GM06990 (cell line): ENCODE results near the gene ATP2B2.

ENCODE experiments used
- DNase-seq: peaks from one replicate; pipeline ENCODE4 v3.0.0-alpha.2; 2011; ENCODE audit not compliant: insufficient read length; ENCODE audit errors: extremely low read depth
- H3K27me3 ChIP-seq: replicated peaks from 2 replicates; pipeline ENCODE4 v1.6.0; 2011; ENCODE audit warnings: low read length; ENCODE audit not compliant: control insufficient read depth, insufficient read depth
- H3K36me3 ChIP-seq: 2 replicates; pipeline ENCODE4 v1.5.1; 2011; ENCODE audit warnings: low read length; ENCODE audit not compliant: control insufficient read depth, insufficient read depth
- H3K4me3 ChIP-seq: replicated peaks from 2 replicates; pipeline ENCODE4 v1.5.1; 2011; ENCODE audit warnings: low read depth, mild to moderate bottlenecking, control low read depth, low read length
- TF ChIP-seq, protein P1 (sequence below): IDR thresholded peaks from 2 replicates; pipeline ENCODE4 v1.5.1; 2011; ENCODE audit warnings: low read length, control low read depth, mild to moderate bottlenecking, inconsistent platforms; ENCODE audit not compliant: insufficient read depth, poor library complexity, severe bottlenecking

The ATP2B2 gene

GRCh38 chr3:10377148-10377725, 128.1 kb downstream of the ATP2B2 start:
- no peak overlapping the region for H3K4me3 ChIP-seq
- TF ChIP-seq, protein P1, sequence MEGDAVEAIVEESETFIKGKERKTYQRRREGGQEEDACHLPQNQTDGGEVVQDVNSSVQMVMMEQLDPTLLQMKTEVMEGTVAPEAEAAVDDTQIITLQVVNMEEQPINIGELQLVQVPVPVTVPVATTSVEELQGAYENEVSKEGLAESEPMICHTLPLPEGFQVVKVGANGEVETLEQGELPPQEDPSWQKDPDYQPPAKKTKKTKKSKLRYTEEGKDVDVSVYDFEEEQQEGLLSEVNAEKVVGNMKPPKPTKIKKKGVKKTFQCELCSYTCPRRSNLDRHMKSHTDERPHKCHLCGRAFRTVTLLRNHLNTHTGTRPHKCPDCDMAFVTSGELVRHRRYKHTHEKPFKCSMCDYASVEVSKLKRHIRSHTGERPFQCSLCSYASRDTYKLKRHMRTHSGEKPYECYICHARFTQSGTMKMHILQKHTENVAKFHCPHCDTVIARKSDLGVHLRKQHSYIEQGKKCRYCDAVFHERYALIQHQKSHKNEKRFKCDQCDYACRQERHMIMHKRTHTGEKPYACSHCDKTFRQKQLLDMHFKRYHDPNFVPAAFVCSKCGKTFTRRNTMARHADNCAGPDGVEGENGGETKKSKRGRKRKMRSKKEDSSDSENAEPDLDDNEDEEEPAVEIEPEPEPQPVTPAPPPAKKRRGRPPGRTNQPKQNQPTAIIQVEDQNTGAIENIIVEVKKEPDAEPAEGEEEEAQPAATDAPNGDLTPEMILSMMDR, result no peak
- no peaks in the 10 kb centered on the region for H3K36me3 ChIP-seq
- peaks cover 1% of the 10 kb centered on the region; the same call in 1 of the 2 replicates for H3K27me3 ChIP-seq
- no peak for DNase-seq

- no peak for DNase-seq
- no peaks in the 10 kb centered on the region for H3K36me3 ChIP-seq
- TF ChIP-seq, protein P1, result no peak
- H3K4me3 ChIP-seq, result no peak overlapping the region
- H3K27me3 ChIP-seq, result peaks cover 1% of the 10 kb centered on the region; the same call in 1 of the 2 replicates
These were observed 129.0 kb downstream of the ATP2B2 start for GRCh38 chr3:10376353-10376752.

GRCh38 chr3:10375296-10376053, 129.9 kb downstream of the ATP2B2 start:
- Histone ChIP-seq H3K36me3 (no peaks in the 10 kb centered on the region), H3K27me3 (peaks cover 1% of the 10 kb centered on the region; the same call in 1 of the 2 replicates), H3K4me3 (no peak overlapping the region)
- TF ChIP-seq, protein P1, result no peak
- DNase-seq, result no peak

- H3K36me3 ChIP-seq, result no peaks in the 10 kb centered on the region
- no peak for DNase-seq
- TF ChIP-seq, protein P1, result no peak
- H3K27me3 ChIP-seq, result peaks cover 1% of the 10 kb centered on the region; the same call in 1 of the 2 replicates
- H3K4me3 ChIP-seq, result no peak overlapping the region
These were observed 131.1 kb downstream of the ATP2B2 start for GRCh38 chr3:10374311-10374710.

GRCh38 chr3:10373686-10374261, 131.6 kb downstream of the ATP2B2 start:
- peaks cover 1% of the 10 kb centered on the region; the same call in 1 of the 2 replicates for H3K27me3 ChIP-seq
- TF ChIP-seq, protein P1, result no peak
- no peak overlapping the region for H3K4me3 ChIP-seq
- H3K36me3 ChIP-seq, result no peaks in the 10 kb centered on the region
- DNase-seq, result no peak
